ENCODE results near the gene HAUS7.

The HAUS7 gene

DNA sequence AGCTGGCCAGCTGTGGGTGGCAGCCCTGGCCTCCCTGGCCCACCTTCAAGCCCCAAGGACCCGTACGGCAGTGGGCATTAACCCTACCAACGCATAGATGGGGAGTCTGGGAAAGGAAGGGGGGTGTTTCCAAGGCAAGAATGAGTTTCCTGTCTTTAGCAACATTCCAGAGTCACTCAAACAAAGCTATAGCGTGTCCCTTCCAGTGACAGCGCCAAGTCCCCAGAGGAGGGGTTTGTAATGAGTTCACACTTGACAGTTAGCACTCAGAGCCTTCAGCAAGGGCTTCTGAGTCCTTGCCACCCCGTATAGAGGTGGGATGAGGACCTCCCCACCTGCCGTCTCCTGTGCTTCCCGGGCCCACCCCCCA is 26.2 kb upstream of the HAUS7 start:
- FAIRE-seq, result no peak
- TF ChIP-seq POLR2A (IDR thresholded peaks at IDR 0.05; ENCODE audit: low read depth, low read length) (no peak), POLR2AphosphoS5 (IDR thresholded peaks at IDR 0.05; ENCODE audit: low read depth, low read length) (no peak), TAF1 (IDR thresholded peaks at IDR 0.05; ENCODE audit: borderline replicate concordance, low read depth, low read length) (no peak)
- no peak for DNase-seq (ENCODE audit: insufficient read length)

DNA sequence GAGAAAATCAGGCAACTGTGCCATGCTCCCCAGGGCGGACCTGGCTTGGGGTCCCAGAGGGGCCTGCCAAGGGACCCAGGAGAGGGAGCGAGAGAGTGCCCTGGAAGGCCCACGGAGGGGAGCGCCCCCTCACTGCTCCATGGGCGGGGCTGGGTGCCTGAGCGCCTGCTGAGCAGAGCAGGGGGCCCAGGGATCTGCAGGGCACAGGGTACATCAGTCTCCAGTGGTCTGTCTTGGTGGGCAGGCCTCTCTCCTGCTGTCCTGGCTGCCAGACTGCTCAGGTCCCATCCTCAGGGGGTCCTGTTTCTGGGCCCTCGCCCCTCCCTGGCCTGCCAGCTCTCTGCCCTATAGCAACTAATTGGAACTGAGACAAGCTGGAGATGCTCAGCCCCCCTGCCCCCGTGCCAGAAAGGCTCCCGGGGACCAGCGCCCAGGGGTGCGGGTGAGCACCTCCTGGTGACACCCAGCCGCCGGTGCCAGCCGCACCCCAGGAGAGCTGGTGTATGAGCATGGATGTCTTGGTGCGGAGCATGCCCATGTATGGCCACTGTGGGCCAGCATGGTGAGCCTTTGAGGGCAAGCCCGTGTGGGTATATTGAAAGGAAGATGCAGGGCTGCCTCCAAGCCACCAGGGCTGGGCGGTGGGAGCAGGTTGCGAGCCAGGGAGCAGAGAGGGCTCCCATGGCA is 25.7 kb upstream of the HAUS7 start:
- TF ChIP-seq TAF1 (IDR thresholded peaks at IDR 0.05; ENCODE audit: borderline replicate concordance, low read depth, low read length) (no peak), POLR2A (IDR thresholded peaks at IDR 0.05; ENCODE audit: low read depth, low read length) (no peak), POLR2AphosphoS5 (IDR thresholded peaks at IDR 0.05; ENCODE audit: low read depth, low read length) (no peak)
- FAIRE-seq (no peak), DNase-seq (ENCODE audit: insufficient read length) (no peak)

GRCh38 chrX:153495362-153495751 is 25.0 kb upstream of the HAUS7 start:
- TF ChIP-seq TAF1 (IDR thresholded peaks at IDR 0.05; ENCODE audit: borderline replicate concordance, low read depth, low read length) (no peak), POLR2AphosphoS5 (IDR thresholded peaks at IDR 0.05; ENCODE audit: low read depth, low read length) (no peak), POLR2A (IDR thresholded peaks at IDR 0.05; ENCODE audit: low read depth, low read length) (no peak)
- FAIRE-seq (no peak), DNase-seq (ENCODE audit: insufficient read length) (no peak)

- TF ChIP-seq TAF1 (IDR thresholded peaks at IDR 0.05; ENCODE audit: borderline replicate concordance, low read depth, low read length) (no peak), POLR2A (IDR thresholded peaks at IDR 0.05; ENCODE audit: low read depth, low read length) (no peak), POLR2AphosphoS5 (IDR thresholded peaks at IDR 0.05; ENCODE audit: low read depth, low read length) (no peak)
- DNase-seq (ENCODE audit: insufficient read length), result no peak
- no peak for FAIRE-seq
Measured at GRCh38 chrX:153494541-153495361, 24.4 kb upstream of the HAUS7 start, which contains the start of gene BGN. Gene BGN, plus strand, starts transcription at chrX:153494980. Its CDS starts 9,652 bp downstream, at chrX:153504632.

DNA sequence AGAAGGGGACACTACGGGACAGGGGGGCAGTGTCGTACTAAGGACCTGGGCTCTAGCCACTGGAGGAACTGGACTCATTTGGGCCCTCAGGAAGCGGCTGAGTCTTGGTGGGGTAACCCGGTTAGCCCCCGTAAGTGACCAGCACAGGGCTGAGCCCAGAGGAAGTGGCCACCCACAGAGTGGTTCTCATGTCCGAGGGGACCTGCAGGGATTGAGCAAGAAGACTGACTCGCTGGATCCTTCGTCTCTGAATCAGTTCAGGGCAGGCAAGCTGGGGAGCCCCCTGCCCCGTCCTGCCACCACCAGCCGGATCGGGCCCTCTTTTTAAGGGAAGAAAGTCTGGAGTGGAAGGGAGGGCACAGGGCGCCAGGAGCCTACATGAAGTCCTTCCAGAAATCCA is 23.7 kb upstream of the HAUS7 start:
- DNase-seq (ENCODE audit: insufficient read length), result no peak
- no peak for FAIRE-seq
- TF ChIP-seq POLR2AphosphoS5 (IDR thresholded peaks at IDR 0.05; ENCODE audit: low read depth, low read length), result no peak
- TF ChIP-seq POLR2A (IDR thresholded peaks at IDR 0.05; ENCODE audit: low read depth, low read length), result no peak
- no peak for TF ChIP-seq TAF1 (IDR thresholded peaks at IDR 0.05; ENCODE audit: borderline replicate concordance, low read depth, low read length)

DNA sequence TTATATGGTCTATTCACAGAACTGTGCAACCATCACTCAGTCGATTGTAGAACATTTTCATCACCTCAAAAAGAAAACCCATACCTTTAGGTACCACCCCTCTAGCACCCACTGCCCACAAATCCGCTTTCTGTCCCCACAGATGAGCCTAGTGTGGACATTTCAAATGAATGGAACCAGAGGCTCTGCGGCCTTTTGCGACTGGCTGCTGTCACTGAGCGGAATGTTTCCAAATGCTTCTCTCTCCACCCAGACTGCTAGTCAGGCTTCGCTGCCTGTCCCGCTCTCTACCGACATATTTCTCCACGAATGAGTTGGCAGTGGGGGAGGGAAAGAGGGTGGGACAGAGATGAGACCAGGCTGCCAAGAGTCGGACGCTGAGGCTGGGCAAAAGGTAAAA is 22.7 kb upstream of the HAUS7 start:
- FAIRE-seq (no peak), DNase-seq (ENCODE audit: insufficient read length) (no peak)
- TF ChIP-seq TAF1 (IDR thresholded peaks at IDR 0.05; ENCODE audit: borderline replicate concordance, low read depth, low read length) (no peak), POLR2A (IDR thresholded peaks at IDR 0.05; ENCODE audit: low read depth, low read length) (no peak), POLR2AphosphoS5 (IDR thresholded peaks at IDR 0.05; ENCODE audit: low read depth, low read length) (no peak)

DNA sequence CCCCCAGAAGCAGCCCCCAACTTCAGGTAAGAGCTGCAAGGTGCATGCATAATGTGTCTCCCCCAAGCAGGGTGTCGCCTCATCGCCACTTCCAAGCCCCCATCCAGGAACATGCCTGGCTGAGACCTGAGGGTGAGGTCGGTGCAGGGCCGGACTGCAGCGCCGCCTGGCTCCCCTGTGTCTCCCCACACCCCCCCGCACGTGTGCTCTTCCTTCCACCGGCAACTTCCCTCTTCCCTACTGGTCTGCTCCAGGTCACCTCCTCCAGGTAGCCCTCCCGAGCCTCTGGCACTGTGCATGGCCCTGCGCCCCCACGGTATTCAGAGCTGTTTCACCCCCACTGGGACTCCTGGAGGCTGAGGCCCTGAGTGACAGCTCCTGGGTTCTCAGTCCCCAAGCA is 22.2 kb upstream of the HAUS7 start:
- TF ChIP-seq POLR2AphosphoS5 (IDR thresholded peaks at IDR 0.05; ENCODE audit: low read depth, low read length) (no peak), TAF1 (IDR thresholded peaks at IDR 0.05; ENCODE audit: borderline replicate concordance, low read depth, low read length) (no peak), POLR2A (IDR thresholded peaks at IDR 0.05; ENCODE audit: low read depth, low read length) (no peak)
- FAIRE-seq (no peak), DNase-seq (ENCODE audit: insufficient read length) (no peak)

GRCh38 chrX:153491918-153492317 is 21.5 kb upstream of the HAUS7 start:
- no peak for DNase-seq (ENCODE audit: insufficient read length)
- TF ChIP-seq TAF1 (IDR thresholded peaks at IDR 0.05; ENCODE audit: borderline replicate concordance, low read depth, low read length), result no peak
- TF ChIP-seq POLR2A (IDR thresholded peaks at IDR 0.05; ENCODE audit: low read depth, low read length), result no peak
- no peak for TF ChIP-seq POLR2AphosphoS5 (IDR thresholded peaks at IDR 0.05; ENCODE audit: low read depth, low read length)
- no peak for FAIRE-seq

DNA sequence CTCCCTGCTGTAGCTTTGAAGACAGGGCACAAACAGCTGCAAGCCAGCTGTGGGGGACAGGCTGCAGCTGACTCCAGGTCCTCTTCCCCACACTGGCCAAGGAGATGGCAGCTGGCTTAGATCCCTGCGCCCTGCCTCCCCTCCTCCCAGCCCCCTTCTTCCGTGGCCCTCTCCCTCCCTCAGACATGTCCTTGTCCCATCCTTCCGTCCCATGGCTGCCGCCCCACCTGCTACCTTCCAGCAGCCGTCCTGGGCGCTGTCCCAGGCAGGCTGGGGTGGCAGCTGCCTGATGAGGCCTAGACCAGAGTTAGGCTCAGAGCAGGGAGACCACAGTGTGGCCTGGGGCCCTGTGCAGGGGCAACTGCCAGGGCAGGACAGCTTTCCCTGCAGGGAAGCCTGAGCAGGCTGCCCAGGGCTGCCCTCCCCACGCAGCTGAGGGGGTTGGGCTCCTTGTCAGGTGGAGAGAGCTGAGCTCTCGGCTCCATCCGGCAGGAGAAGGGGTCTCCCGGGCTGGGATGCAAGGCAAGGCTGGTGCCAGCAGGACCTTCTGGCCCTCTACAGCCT is 21.1 kb upstream of the HAUS7 start:
- FAIRE-seq (no peak), DNase-seq (ENCODE audit: insufficient read length) (no peak)
- no peak for TF ChIP-seq TAF1 (IDR thresholded peaks at IDR 0.05; ENCODE audit: borderline replicate concordance, low read depth, low read length)
- TF ChIP-seq POLR2AphosphoS5 (IDR thresholded peaks at IDR 0.05; ENCODE audit: low read depth, low read length), result no peak
- TF ChIP-seq POLR2A (IDR thresholded peaks at IDR 0.05; ENCODE audit: low read depth, low read length), result no peak

DNA sequence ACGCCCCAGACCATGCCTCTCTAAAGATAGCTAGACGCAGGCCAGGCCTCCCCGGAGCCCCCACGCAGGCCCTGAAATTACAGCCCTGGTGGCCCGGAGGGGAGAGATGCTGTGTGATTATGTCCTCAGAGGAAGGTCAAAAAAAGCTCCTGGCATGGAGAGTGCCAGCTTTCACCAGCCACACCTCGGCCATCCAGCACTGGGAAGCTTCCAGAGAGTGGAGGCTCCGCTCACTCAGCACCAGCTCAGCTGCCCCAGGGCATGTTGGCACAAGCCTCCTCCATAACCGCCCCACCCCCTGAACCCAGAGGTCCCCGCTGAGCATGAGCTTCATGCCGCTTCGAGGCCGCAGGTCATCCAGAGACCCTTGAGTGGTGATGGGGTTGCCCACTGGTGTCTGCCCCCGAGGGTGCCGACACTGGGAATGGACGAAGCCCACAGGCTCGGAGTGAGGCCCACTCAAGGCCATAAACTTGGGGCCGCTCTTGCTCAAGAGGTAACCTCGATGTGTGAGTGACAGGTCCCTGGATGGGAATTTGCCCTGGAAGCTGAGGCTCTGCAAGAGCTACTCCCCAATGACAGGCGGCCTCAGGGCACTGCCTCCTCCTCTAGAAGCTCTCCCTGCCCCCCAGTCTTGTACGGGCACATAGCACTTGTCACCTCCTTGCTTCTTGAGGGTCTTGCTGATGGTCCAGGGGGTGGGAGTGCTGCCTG is 20.0 kb upstream of the HAUS7 start:
- DNase-seq (ENCODE audit: insufficient read length), result no peak

More for the DNA sequence above, 20.0 kb upstream of the HAUS7 start:
- no peak for FAIRE-seq
- no peak for TF ChIP-seq TAF1 (IDR thresholded peaks at IDR 0.05; ENCODE audit: borderline replicate concordance, low read depth, low read length)
- no peak for TF ChIP-seq POLR2AphosphoS5 (IDR thresholded peaks at IDR 0.05; ENCODE audit: low read depth, low read length)
- TF ChIP-seq POLR2A (IDR thresholded peaks at IDR 0.05; ENCODE audit: low read depth, low read length), result no peak
